ENCODE measurements around the gene ARHGEF6. TPM values are rescaled to one million over a fixed set of nuclear protein-coding genes. Genes with fewer than 3 reads are reported as not detected.

Gene ARHGEF6
- total RNA-seq, 1 experiment from 2014 or later: 5.1 TPM

- ATAC-seq: no peak
- Mint-ChIP-seq H3K9me3 (no peaks in the 10 kb centered on the region; the same call in 1 of the 2 replicates), H3K4me1 (peaks cover 24% of the 10 kb centered on the region), H3K27me3 (ENCODE audit: low read depth) (peaks cover 9% of the 10 kb centered on the region), H3K4me3 (peak overlapping the region; percentile 63), H3K36me3 (no peaks in the 10 kb centered on the region; the same call in 1 of the 2 replicates), H3K27ac (no peak overlapping the region)
- ChIA-PET CTCF (no interaction called here), POLR2A (no interaction called here)
- no peak for DNase-seq (ENCODE audit: low spot score)
- TF ChIP-seq FOXP1 (CRISPR knock-in tag; IDR thresholded peaks at IDR 0.05; ENCODE audit: borderline replicate concordance): no peak
- TF ChIP-seq, protein P1, sequence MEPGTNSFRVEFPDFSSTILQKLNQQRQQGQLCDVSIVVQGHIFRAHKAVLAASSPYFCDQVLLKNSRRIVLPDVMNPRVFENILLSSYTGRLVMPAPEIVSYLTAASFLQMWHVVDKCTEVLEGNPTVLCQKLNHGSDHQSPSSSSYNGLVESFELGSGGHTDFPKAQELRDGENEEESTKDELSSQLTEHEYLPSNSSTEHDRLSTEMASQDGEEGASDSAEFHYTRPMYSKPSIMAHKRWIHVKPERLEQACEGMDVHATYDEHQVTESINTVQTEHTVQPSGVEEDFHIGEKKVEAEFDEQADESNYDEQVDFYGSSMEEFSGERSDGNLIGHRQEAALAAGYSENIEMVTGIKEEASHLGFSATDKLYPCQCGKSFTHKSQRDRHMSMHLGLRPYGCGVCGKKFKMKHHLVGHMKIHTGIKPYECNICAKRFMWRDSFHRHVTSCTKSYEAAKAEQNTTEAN (CRISPR knock-in tag; IDR thresholded peaks at IDR 0.05): no peak
- TF ChIP-seq CREB1 (CRISPR knock-in tag; IDR thresholded peaks at IDR 0.05): no peak
- TF ChIP-seq ZNF219 (CRISPR knock-in tag; IDR thresholded peaks at IDR 0.05; ENCODE audit: borderline replicate concordance): no peak
- no peak for TF ChIP-seq ZNF423 (CRISPR knock-in tag; IDR thresholded peaks at IDR 0.05)
- TF ChIP-seq CDX4 (CRISPR knock-in tag; IDR thresholded peaks at IDR 0.05; ENCODE audit: borderline replicate concordance): no peak
- TF ChIP-seq SMAD4 (CRISPR knock-in tag; IDR thresholded peaks at IDR 0.05): no peak
- TF ChIP-seq FOXK1 (CRISPR knock-in tag; IDR thresholded peaks at IDR 0.05): no peak
- no peak for TF ChIP-seq NR3C1 (CRISPR knock-in tag; conservative IDR thresholded peaks at IDR 0.05; ENCODE audit: low read depth)
- TF ChIP-seq, protein P2, sequence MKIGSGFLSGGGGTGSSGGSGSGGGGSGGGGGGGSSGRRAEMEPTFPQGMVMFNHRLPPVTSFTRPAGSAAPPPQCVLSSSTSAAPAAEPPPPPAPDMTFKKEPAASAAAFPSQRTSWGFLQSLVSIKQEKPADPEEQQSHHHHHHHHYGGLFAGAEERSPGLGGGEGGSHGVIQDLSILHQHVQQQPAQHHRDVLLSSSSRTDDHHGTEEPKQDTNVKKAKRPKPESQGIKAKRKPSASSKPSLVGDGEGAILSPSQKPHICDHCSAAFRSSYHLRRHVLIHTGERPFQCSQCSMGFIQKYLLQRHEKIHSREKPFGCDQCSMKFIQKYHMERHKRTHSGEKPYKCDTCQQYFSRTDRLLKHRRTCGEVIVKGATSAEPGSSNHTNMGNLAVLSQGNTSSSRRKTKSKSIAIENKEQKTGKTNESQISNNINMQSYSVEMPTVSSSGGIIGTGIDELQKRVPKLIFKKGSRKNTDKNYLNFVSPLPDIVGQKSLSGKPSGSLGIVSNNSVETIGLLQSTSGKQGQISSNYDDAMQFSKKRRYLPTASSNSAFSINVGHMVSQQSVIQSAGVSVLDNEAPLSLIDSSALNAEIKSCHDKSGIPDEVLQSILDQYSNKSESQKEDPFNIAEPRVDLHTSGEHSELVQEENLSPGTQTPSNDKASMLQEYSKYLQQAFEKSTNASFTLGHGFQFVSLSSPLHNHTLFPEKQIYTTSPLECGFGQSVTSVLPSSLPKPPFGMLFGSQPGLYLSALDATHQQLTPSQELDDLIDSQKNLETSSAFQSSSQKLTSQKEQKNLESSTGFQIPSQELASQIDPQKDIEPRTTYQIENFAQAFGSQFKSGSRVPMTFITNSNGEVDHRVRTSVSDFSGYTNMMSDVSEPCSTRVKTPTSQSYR (CRISPR knock-in tag; IDR thresholded peaks at IDR 0.05): no peak
- no peak for TF ChIP-seq ARID4B (CRISPR knock-in tag; IDR thresholded peaks at IDR 0.05; ENCODE audit: borderline replicate concordance)
- TF ChIP-seq, protein P3, sequence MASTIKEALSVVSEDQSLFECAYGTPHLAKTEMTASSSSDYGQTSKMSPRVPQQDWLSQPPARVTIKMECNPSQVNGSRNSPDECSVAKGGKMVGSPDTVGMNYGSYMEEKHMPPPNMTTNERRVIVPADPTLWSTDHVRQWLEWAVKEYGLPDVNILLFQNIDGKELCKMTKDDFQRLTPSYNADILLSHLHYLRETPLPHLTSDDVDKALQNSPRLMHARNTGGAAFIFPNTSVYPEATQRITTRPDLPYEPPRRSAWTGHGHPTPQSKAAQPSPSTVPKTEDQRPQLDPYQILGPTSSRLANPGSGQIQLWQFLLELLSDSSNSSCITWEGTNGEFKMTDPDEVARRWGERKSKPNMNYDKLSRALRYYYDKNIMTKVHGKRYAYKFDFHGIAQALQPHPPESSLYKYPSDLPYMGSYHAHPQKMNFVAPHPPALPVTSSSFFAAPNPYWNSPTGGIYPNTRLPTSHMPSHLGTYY (CRISPR knock-in tag; IDR thresholded peaks at IDR 0.05): no peak
- TF ChIP-seq IRF1 (CRISPR knock-in tag; IDR thresholded peaks at IDR 0.05): no peak
- no peak for TF ChIP-seq NR2C2 (CRISPR knock-in tag; IDR thresholded peaks at IDR 0.05)
- no peak for TF ChIP-seq NR1H2 (CRISPR knock-in tag; IDR thresholded peaks at IDR 0.05)
Observed at GRCh38 chrX:136765821-136766356, 14.8 kb downstream of the ARHGEF6 start.

Measured in WTC11 (cell line).